ENCODE data around the gene ARL15.
A peak's percentile ranks its signal among the peaks of the same experiment; 100 is the strongest.
"Not testable (repeated sequence)": the region's sequence is repeated elsewhere in the genome, so short reads cannot be mapped to it uniquely, and the experiment has no call there.

The ARL15 gene

GRCh38 chr5:54084696-54085095 lies 225.7 kb downstream of the ARL15 start:
- no peak for DNase-seq

- DNase-seq, result no peak
These were observed 226.5 kb downstream of the ARL15 start for GRCh38 chr5:54083851-54084250.

- no peak for DNase-seq
These were observed 227.1 kb downstream of the ARL15 start for GRCh38 chr5:54083245-54083644.

- no peak for DNase-seq
These were observed 229.0 kb downstream of the ARL15 start for GRCh38 chr5:54081415-54081814.

- peak; percentile 24 for DNase-seq
These were observed 229.5 kb downstream of the ARL15 start for GRCh38 chr5:54080831-54081230.

GRCh38 chr5:54073735-54074134 lies 236.6 kb downstream of the ARL15 start:
- no peak for DNase-seq

- no peak for DNase-seq
These were observed 237.2 kb downstream of the ARL15 start for GRCh38 chr5:54073131-54073530.

GRCh38 chr5:54066433-54066832 lies 243.9 kb downstream of the ARL15 start:
- DNase-seq, result no peak

GRCh38 chr5:54063817-54064216 lies 246.6 kb downstream of the ARL15 start:
- no peak for DNase-seq

- DNase-seq, result no peak
These were observed 247.4 kb downstream of the ARL15 start for GRCh38 chr5:54062958-54063357.

- DNase-seq, result not testable (repeated sequence)
These were observed 249.5 kb downstream of the ARL15 start for GRCh38 chr5:54060919-54061318.

GRCh38 chr5:54049963-54050362 lies 260.4 kb downstream of the ARL15 start:
- no peak for DNase-seq

- DNase-seq, result no peak
These were observed 261.2 kb downstream of the ARL15 start for GRCh38 chr5:54049144-54049543.

GRCh38 chr5:54045077-54045792 lies 265.1 kb downstream of the ARL15 start:
- DNase-seq, result no peak

- not testable (repeated sequence) for DNase-seq
These were observed 266.1 kb downstream of the ARL15 start for GRCh38 chr5:54044276-54044675.

GRCh38 chr5:54040804-54041203 lies 269.6 kb downstream of the ARL15 start:
- DNase-seq, result no peak

GRCh38 chr5:54040018-54040417 lies 270.4 kb downstream of the ARL15 start:
- DNase-seq, result no peak

GRCh38 chr5:54037205-54037604 lies 273.2 kb downstream of the ARL15 start:
- DNase-seq, result no peak

GRCh38 chr5:54030981-54031380 lies 279.4 kb downstream of the ARL15 start:
- no peak for DNase-seq

GRCh38 chr5:54024466-54024865 lies 285.9 kb downstream of the ARL15 start:
- no peak for DNase-seq

GRCh38 chr5:54022223-54022622 lies 288.1 kb downstream of the ARL15 start:
- peak; percentile 11 for DNase-seq

- peak; percentile 71 for DNase-seq
These were observed 288.8 kb downstream of the ARL15 start for GRCh38 chr5:54021431-54022164.

GRCh38 chr5:54018438-54018837 lies 291.9 kb downstream of the ARL15 start:
- no peak for DNase-seq

- no peak for DNase-seq
These were observed 292.8 kb downstream of the ARL15 start for GRCh38 chr5:54017580-54017979.

Data from hematopoietic multipotent progenitor cell treated with erythropoietin and hydrocortisone succinate and interleukin-3 and kit ligand, for 4 days (in vitro differentiated cells).